Large intestine (tissue), 3 donors: ENCODE measurements around the gene MON1A. TPM values are rescaled to one million over a fixed set of nuclear protein-coding genes. Genes with fewer than 3 reads are reported as not detected.
A peak's percentile ranks its signal among the peaks of the same experiment; 100 is the strongest.
"Not testable (repeated sequence)": the region's sequence is repeated elsewhere in the genome, so short reads cannot be mapped to it uniquely, and the experiment has no call there.

ENCODE experiments used
- DNase-seq, 2 donors: peaks; one replicate each; pipeline versions ENCODE4 v3.0.0 to v3.0.0-alpha.2; 2013
- H3K27ac ChIP-seq: one replicate; pipeline ENCODE4 v1.5.1; 2013; ENCODE audit warnings: low read length
- H3K27me3 ChIP-seq: 2 replicates; pipeline ENCODE4 v1.6.1; 2013; ENCODE audit warnings: low read length; ENCODE audit not compliant: control insufficient read depth, insufficient read depth
- H3K36me3 ChIP-seq: 2 replicates; pipeline ENCODE4 v1.6.1; 2013; ENCODE audit warnings: low read length; ENCODE audit not compliant: control insufficient read depth, insufficient read depth
- H3K4me1 ChIP-seq: one replicate; pipeline ENCODE4 v1.6.1; 2013; ENCODE audit warnings: low read length; ENCODE audit not compliant: control insufficient read depth, insufficient read depth
- H3K4me3 ChIP-seq: one replicate; pipeline ENCODE4 v1.5.1; 2013; ENCODE audit warnings: low read length
- H3K9me3 ChIP-seq: one replicate; pipeline ENCODE4 v1.6.1; 2013; ENCODE audit warnings: mild to moderate bottlenecking, low read depth, low read length, moderate library complexity; ENCODE audit not compliant: control insufficient read depth
- WGBS: methylation state at CpG from one replicate; pipeline ENCODE4 v1.1.5; 2013; ENCODE audit warnings: low lambda C conversion rate; ENCODE audit not compliant: insufficient coverage; 5-methylcytosine and 5-hydroxymethylcytosine counted together
- polyA plus RNA-seq: library from polyadenylated mRNA; unstranded; fragments of 120-200 nt; gene quantifications from one replicate; pipeline ENCODE4 v1.2.1, GENCODE V29; 2013

MON1A gene
- polyA plus RNA-seq, 1 donor: 19.5 TPM

DNA sequence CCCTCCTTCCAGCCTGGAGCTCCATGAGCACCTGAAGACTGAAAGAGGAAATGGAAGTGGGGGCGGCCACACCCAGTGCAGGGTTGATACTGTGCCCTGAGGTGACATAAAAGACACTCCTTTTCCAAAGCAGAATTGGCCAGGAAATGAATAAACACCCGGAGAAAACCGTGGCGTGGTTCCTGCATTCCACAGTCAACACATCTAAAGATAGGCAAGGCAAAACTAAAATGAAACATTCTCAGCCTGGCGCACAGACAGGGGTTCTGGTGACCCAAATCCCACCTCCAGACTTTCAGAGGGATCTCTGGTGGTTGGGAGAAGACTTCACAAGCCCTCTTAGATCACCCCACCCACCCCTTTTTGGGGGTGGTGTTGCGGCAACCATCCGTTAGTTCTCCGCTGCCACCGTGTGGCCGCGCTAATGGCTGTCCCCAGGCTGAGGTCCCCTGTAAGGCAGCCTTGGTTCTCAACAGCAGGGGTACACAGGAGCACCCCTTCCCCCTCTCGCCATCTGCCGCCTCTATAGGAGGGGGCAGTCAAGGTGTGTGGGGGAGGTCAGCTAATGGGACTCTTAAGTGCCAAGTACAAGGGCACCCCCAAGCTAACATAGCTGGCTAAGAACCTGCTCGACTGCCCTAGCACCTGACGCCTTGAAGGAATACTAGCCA, 23.4 kb downstream of the MON1A start:
- H3K27ac ChIP-seq: peak overlapping the region; percentile 63
- DNase-seq: peak; percentile 63 to 88
- no peak overlapping the region for H3K4me3 ChIP-seq
- H3K9me3 ChIP-seq: peaks cover 12% of the 10 kb centered on the region
- peaks cover 26% of the 10 kb centered on the region for H3K36me3 ChIP-seq
- H3K27me3 ChIP-seq: no peaks in the 10 kb centered on the region
- H3K4me1 ChIP-seq: peaks cover 69% of the 10 kb centered on the region
- WGBS: no CpG with 5 or more reads among the region's 15 CpGs

DNA sequence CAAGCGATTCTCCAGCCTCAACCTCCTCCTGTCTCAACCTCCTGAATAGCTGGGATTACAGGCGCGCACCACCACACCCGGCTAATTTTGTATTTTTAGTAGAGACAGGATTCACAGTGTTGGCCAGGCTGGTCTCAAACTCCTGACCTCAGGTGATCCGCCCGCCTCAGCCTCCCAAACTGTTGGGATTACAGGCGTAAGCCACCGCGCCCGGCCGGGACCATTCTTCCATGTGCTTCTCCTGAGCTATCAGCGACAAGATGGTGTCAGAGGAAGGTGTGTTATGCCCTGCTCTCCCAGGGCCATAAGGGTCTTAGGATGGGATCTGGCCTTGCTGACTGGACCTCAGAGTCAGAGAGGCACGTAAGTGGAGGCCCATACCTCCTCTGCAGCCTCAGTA, 25.2 kb downstream of the MON1A start:
- H3K36me3 ChIP-seq, H3K27me3 ChIP-seq, H3K4me3 ChIP-seq, DNase-seq: not testable (repeated sequence)
- Histone ChIP-seq H3K27ac (peak overlapping the region; percentile 53), H3K4me1 (peaks cover 85% of the 10 kb centered on the region), H3K9me3 (peaks cover 12% of the 10 kb centered on the region)
- no CpG with 5 or more reads among the region's 13 CpGs for WGBS

- Histone ChIP-seq H3K4me1 (peaks cover 82% of the 10 kb centered on the region), H3K27me3 (no peaks in the 10 kb centered on the region), H3K9me3 (peaks cover 12% of the 10 kb centered on the region), H3K4me3 (peak within 1 kb of the TSS; percentile 62), H3K36me3 (peaks cover 3% of the 10 kb centered on the region), H3K27ac (peak within 1 kb of the TSS; percentile 76)
- WGBS: no CpG with 5 or more reads among the region's 65 CpGs
- peak; percentile 90 to 95 for DNase-seq
Observed at GRCh38 chr3:49903451-49904424, 25.9 kb downstream of the MON1A start, which contains the start of gene MST1R. TSS of gene MST1R (minus strand) at chr3:49903873. CDS start at chr3:49903609, 264 bp downstream.

DNA sequence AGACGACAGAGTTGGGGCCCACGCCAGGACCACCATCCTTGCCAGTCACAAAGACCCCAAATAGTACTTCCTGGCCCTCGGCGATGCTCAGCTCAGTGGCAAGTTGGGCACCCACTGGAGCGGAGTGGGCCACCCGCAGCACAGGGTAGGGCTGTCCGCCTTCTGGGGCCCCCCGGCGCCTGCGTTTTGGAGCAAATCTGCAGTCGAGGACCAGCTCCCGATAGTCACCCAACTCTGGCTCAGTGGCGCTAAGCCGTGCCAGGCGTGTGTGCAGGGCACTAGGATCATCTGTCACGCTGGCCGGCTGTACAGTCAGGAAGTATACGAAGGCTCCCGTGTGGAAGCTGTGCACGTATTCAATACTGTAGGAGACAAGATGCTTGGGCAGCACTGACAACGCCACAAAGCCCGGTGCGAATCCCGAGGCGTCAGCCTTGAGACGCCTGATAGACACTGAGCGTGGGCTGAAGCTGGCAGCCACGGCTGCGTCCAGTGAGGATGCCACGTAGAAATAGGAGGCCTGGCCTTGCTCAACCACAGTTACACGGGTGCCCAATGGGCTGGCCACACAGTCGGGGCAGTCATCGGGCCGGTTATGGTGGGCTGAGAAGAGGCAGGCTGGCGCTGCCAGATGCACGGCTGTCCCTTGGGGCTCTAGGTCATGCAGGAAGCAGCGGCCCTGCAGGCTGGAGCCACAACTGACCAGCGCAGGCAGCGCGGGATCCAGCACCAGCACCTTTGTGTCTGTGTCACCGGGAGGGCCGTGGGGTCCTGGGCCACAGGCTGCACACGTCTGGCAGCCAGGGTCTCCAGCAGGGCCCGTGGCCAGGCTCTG, 26.9 kb downstream of the MON1A start:
- Histone ChIP-seq H3K27ac (peak overlapping the region; percentile 76), H3K4me1 (peaks cover 72% of the 10 kb centered on the region), H3K9me3 (peaks cover 12% of the 10 kb centered on the region), H3K27me3 (no peaks in the 10 kb centered on the region), H3K4me3 (peak overlapping the region; percentile 62), H3K36me3 (peaks cover 11% of the 10 kb centered on the region)
- no CpG with 5 or more reads among the region's 44 CpGs for WGBS
- peak in 1 of 2 donors; percentile 9 for DNase-seq

DNA sequence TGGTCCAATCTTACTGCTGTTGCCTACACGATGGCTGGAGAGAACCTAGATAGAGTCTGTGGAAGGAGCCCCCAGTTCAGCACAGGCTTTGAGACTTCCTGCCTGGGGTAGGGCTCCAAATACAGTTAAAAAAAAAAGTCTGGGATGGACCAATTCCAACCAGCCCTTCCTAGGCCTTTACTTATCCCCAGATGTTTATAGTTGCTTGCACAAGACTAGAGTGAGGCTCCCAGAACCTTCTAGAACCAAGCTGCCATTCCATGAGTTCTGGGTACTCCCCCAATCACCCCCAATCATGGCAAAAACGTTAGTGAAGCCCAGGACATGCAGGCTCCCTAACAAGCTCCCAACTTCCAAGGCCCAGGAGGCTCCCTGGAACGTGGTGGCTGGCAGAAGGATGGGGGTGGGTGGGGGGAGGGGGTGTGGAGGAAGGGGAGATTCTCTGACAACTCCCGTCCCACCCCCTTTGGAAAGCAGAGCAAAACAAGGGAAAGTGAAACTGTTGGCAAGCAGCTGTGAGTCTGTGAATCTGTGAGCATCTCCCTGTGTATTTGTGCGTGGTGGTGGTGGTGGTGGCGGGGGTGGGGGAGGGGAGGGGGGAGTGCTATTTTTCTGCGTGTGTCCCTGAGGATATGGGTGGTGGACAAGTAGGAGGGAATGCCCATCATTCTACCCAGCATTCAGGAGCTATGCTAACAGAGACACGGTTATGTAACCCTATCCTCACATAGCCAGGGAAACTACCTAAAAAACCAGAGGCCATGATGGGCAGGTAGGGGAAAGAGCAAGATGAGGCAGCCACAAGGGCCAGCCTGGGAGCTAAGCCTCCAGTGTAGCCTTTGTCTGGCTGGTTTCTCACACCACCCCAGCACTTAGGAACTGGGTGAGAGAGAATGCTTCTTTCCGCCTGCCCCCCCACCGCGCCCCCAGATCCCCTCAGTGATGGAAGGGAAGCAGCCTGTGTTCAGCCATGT, 28.0 kb downstream of the MON1A start:
- Histone ChIP-seq H3K27ac (peak overlapping the region; percentile 86), H3K27me3 (no peaks in the 10 kb centered on the region), H3K36me3 (peaks cover 21% of the 10 kb centered on the region), H3K4me3 (peak overlapping the region; percentile 9), H3K4me1 (peaks cover 63% of the 10 kb centered on the region), H3K9me3 (peaks cover 12% of the 10 kb centered on the region)
- peak; percentile 15 to 46 for DNase-seq
- WGBS: no CpG with 5 or more reads among the region's 11 CpGs

GRCh38 chr3:49900491-49901153, 29.0 kb downstream of the MON1A start:
- WGBS: no CpG with 5 or more reads among the region's 8 CpGs
- peak; percentile 78 to 93 for DNase-seq
- Histone ChIP-seq H3K4me3 (peak overlapping the region; percentile 9), H3K4me1 (peaks cover 54% of the 10 kb centered on the region), H3K9me3 (peaks cover 12% of the 10 kb centered on the region), H3K36me3 (peaks cover 31% of the 10 kb centered on the region), H3K27me3 (no peaks in the 10 kb centered on the region), H3K27ac (peak overlapping the region; percentile 86)

- no peak overlapping the region for H3K4me3 ChIP-seq
- no CpG with 5 or more reads among the region's 5 CpGs for WGBS
- H3K4me1 ChIP-seq: peaks cover 47% of the 10 kb centered on the region
- H3K36me3 ChIP-seq: peaks cover 37% of the 10 kb centered on the region
- peak; percentile 26 to 48 for DNase-seq
- H3K27me3 ChIP-seq: no peaks in the 10 kb centered on the region
- H3K9me3 ChIP-seq: peaks cover 12% of the 10 kb centered on the region
- H3K27ac ChIP-seq: peak overlapping the region; percentile 86
Observed at GRCh38 chr3:49899815-49900214, 29.8 kb downstream of the MON1A start.

DNA sequence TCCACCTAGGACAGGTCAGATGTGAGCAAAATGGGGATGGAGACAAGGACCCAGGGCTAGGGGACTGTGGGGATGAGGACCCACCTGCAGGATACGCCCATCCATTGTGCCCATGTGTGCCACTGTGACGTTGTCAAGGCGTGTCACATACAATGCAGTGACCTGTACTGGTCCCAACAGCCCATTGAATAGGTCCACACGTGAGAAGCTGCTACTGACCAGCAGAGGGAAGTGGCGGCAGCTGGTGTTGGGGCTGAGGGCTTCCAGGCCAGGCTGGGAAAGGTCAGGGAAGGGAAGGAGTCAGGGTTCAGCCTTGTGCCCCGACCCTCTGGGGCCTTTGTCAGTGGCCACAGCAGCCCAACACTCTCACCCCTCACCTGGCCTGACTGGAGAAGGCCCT, 30.6 kb downstream of the MON1A start:
- WGBS: no CpG with 5 or more reads among the region's 6 CpGs
- no peak overlapping the region for H3K4me3 ChIP-seq
- H3K27ac ChIP-seq: no peak overlapping the region
- no peaks in the 10 kb centered on the region for H3K27me3 ChIP-seq
- H3K9me3 ChIP-seq: peaks cover 12% of the 10 kb centered on the region
- H3K4me1 ChIP-seq: peaks cover 39% of the 10 kb centered on the region
- H3K36me3 ChIP-seq: peaks cover 37% of the 10 kb centered on the region
- no peak for DNase-seq

DNA sequence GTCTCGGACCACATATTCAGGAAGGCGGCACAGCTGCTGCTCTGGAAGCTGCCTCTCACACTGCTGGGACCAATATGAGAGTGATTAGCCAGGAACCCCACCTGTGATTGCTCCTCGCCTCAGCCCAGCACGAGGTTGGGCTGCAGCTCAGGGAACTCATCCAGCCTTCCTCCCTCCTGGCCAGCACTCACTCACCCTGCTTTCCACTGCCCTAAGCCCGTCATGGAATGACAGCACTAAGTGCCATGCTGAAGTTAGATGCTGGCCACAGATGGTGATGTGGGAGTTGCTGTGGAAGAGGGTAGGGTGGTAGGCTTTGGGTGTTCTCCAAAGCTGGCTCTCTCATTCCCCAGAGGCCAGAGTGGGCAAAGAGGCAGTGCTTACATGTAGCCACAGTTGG, 33.3 kb downstream of the MON1A start:
- H3K27ac ChIP-seq: no peak overlapping the region
- H3K36me3 ChIP-seq: peaks cover 37% of the 10 kb centered on the region
- peaks cover 17% of the 10 kb centered on the region for H3K4me1 ChIP-seq
- H3K9me3 ChIP-seq: no peaks in the 10 kb centered on the region
- no peak overlapping the region for H3K4me3 ChIP-seq
- DNase-seq: no peak
- no CpG with 5 or more reads among the region's 5 CpGs for WGBS
- H3K27me3 ChIP-seq: no peaks in the 10 kb centered on the region
